Germinal center (tissue), 1 donor: ENCODE measurements around the gene CDT1.

Experiments
- DNase-seq: peaks from one replicate; pipeline ENCODE4 v3.0.0; 2012; ENCODE audit warnings: mixed read lengths, low spot score

The CDT1 gene

GRCh38 chr16:88836791-88837190, 33.2 kb downstream of the CDT1 start:
- DNase-seq: no peak

GRCh38 chr16:88837806-88838205, 34.2 kb downstream of the CDT1 start:
- DNase-seq: no peak

- no peak for DNase-seq
These were observed 35.0 kb downstream of the CDT1 start for GRCh38 chr16:88838566-88838965.

- DNase-seq: no peak
These were observed 35.5 kb downstream of the CDT1 start for GRCh38 chr16:88839026-88839529.

- no peak for DNase-seq
These were observed 36.4 kb downstream of the CDT1 start for GRCh38 chr16:88839745-88840599.

GRCh38 chr16:88840600-88841215, 37.1 kb downstream of the CDT1 start:
- no peak for DNase-seq

GRCh38 chr16:88841521-88842307, 38.1 kb downstream of the CDT1 start:
- no peak for DNase-seq

GRCh38 chr16:88842308-88842756, 38.7 kb downstream of the CDT1 start:
- DNase-seq: no peak

GRCh38 chr16:88842806-88843205, 39.2 kb downstream of the CDT1 start:
- DNase-seq: no peak

GRCh38 chr16:88843256-88843655, 39.7 kb downstream of the CDT1 start:
- DNase-seq: no peak

GRCh38 chr16:88844419-88845036, 40.9 kb downstream of the CDT1 start:
- DNase-seq: peak; percentile 21

GRCh38 chr16:88846088-88846487, 42.5 kb downstream of the CDT1 start:
- no peak for DNase-seq

GRCh38 chr16:88847654-88848053, 44.1 kb downstream of the CDT1 start:
- no peak for DNase-seq

- DNase-seq: no peak
These were observed 45.0 kb downstream of the CDT1 start for GRCh38 chr16:88848557-88848956.

GRCh38 chr16:88850531-88851199, 47.1 kb downstream of the CDT1 start:
- DNase-seq: no peak

GRCh38 chr16:88851616-88852015, 48.0 kb downstream of the CDT1 start:
- no peak for DNase-seq

- DNase-seq: no peak
These were observed 49.8 kb downstream of the CDT1 start for GRCh38 chr16:88853325-88853941.

GRCh38 chr16:88854306-88855111, 50.9 kb downstream of the CDT1 start:
- DNase-seq: peak; percentile 41

- no peak for DNase-seq
These were observed 51.6 kb downstream of the CDT1 start for GRCh38 chr16:88855176-88855575.

GRCh38 chr16:88855736-88856121, 52.1 kb downstream of the CDT1 start:
- DNase-seq: no peak
